ENCODE measurements around the gene TBCD. TPM values are rescaled to one million over a fixed set of nuclear protein-coding genes. Genes with fewer than 3 reads are reported as not detected.

TBCD gene
- total RNA-seq, 6 experiments from 2014 or later = 47.3 to 67.6 (median 62.5) TPM

DNA sequence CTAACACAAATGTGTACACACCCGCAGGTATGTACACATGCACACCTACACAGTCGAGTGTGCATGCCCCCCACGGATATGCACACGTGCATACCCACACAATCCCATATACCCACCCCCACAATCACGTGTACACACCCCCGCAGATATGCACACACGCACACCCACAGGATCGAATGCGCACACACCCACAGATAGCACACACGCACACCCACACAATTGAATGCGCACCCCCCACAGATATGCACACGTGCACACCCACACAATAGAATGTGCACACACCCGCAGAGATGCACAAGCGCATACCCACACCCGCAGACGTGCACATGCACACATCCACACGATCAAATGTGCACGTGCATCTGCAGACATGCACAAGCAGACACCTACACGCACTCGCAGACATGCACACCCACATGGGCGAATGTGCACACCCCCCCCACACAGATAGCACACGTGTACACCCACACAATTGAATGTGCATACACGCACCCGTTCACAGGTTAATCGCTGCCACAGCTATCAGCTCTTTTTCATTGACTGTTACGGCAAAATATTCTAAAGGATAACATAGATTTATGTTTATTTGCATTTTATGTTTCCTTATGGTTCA is 77.1 kb downstream of the TBCD start:
- no peak for DNase-seq
- Mint-ChIP-seq H3K9me3 (no peaks in the 10 kb centered on the region), H3K27me3 (ENCODE audit: insufficient read depth) (no peaks in the 10 kb centered on the region), H3K4me3 (no peak overlapping the region), H3K27ac (no peak overlapping the region), H3K4me1 (ENCODE audit: low read depth) (no peaks in the 10 kb centered on the region), H3K36me3 (ENCODE audit: low read depth) (peaks cover 21% of the 10 kb centered on the region)
- TF ChIP-seq, protein P1, sequence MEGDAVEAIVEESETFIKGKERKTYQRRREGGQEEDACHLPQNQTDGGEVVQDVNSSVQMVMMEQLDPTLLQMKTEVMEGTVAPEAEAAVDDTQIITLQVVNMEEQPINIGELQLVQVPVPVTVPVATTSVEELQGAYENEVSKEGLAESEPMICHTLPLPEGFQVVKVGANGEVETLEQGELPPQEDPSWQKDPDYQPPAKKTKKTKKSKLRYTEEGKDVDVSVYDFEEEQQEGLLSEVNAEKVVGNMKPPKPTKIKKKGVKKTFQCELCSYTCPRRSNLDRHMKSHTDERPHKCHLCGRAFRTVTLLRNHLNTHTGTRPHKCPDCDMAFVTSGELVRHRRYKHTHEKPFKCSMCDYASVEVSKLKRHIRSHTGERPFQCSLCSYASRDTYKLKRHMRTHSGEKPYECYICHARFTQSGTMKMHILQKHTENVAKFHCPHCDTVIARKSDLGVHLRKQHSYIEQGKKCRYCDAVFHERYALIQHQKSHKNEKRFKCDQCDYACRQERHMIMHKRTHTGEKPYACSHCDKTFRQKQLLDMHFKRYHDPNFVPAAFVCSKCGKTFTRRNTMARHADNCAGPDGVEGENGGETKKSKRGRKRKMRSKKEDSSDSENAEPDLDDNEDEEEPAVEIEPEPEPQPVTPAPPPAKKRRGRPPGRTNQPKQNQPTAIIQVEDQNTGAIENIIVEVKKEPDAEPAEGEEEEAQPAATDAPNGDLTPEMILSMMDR (IDR thresholded peaks at IDR 0.05) = no peak

GRCh38 chr17:82830249-82830661 is 78.4 kb downstream of the TBCD start:
- no peak for DNase-seq
- Mint-ChIP-seq H3K27me3 (ENCODE audit: insufficient read depth) (no peaks in the 10 kb centered on the region; the same call in 1 of the 2 replicates), H3K27ac (no peak overlapping the region), H3K4me1 (ENCODE audit: low read depth) (no peaks in the 10 kb centered on the region), H3K9me3 (no peaks in the 10 kb centered on the region), H3K36me3 (ENCODE audit: low read depth) (peaks cover 21% of the 10 kb centered on the region), H3K4me3 (no peak overlapping the region)
- TF ChIP-seq, protein P1 (IDR thresholded peaks at IDR 0.05) = no peak

DNA sequence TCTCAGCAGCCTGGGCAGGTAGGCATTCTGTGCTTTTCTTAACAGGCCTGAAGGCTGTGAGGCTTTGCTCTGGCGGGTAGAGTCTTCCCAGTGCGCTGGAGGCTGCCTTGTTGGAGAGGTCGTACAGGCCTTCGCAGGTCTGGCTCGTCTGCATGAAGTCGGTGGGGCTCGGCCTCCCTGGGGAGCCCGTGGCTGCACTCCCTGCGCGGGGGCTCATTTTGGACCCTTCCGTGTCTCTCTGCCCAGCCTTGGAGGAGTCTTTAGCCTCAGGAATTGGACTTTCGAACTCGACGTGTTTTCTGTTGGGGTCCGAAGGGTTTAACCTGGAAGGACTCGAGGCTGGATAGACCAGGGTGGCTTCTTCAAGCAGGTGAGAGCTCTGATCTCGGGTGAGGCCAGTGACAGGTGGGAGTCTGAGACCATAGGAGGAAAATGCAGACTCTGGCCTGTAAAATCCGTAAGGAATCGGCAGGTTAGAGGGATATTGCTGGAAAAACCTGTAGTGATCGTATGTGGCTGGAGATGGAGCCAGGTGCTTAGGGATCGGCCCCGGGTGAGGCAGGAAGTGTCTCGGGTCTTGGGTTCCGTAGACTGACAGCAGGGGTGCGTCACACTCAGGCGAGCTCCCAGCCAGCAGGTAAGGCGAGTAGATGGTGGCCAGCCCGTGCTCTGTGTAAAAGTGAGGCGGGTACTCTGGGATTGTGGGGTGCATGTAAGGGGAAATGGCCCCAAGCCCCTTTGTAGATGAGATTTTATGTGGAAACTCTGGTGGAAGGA is 79.4 kb downstream of the TBCD start:
- no peak for DNase-seq
- no peaks in the 10 kb centered on the region; the same call in 1 of the 2 replicates for H3K27me3 Mint-ChIP-seq (ENCODE audit: insufficient read depth)
- no peaks in the 10 kb centered on the region for H3K4me1 Mint-ChIP-seq (ENCODE audit: low read depth)
- H3K36me3 Mint-ChIP-seq (ENCODE audit: low read depth) = peaks cover 21% of the 10 kb centered on the region
- H3K9me3 Mint-ChIP-seq = no peaks in the 10 kb centered on the region
- H3K4me3 Mint-ChIP-seq = no peak overlapping the region
- H3K27ac Mint-ChIP-seq = no peak overlapping the region
- TF ChIP-seq, protein P1 (IDR thresholded peaks at IDR 0.05) = no peak

DNA sequence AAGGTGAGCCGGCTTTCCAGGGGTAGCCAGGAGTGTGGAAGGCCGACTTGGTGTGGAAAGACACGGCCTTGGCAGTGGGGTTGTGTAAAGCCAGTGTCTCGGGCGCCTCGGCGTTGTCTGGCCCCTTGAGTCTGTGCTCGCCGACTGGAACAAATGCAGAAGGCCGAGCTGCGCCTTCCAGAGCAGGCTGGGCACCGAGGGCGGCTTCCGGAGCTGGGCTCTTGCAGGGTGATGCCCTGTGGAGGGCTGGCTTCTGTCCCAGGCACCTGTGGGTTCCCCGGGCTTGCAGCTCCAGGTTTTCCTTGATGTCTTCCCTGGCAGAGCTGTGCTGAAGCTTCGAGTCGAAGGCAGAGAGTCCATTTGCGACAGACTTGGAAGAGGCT is 79.9 kb downstream of the TBCD start:
- Mint-ChIP-seq H3K9me3 (no peaks in the 10 kb centered on the region), H3K36me3 (ENCODE audit: low read depth) (peaks cover 21% of the 10 kb centered on the region), H3K4me3 (no peak overlapping the region)

GRCh38 chr17:82832411-82832810 is 80.5 kb downstream of the TBCD start:
- TF ChIP-seq, protein P1 (IDR thresholded peaks at IDR 0.05) = no peak
- Mint-ChIP-seq H3K9me3 (no peaks in the 10 kb centered on the region), H3K36me3 (ENCODE audit: low read depth) (peaks cover 18% of the 10 kb centered on the region), H3K4me3 (no peak overlapping the region), H3K4me1 (ENCODE audit: low read depth) (peaks cover 3% of the 10 kb centered on the region), H3K27ac (no peak overlapping the region), H3K27me3 (ENCODE audit: insufficient read depth) (no peaks in the 10 kb centered on the region; the same call in 1 of the 2 replicates)
- DNase-seq = no peak

More for the DNA sequence above, 79.9 kb downstream of the TBCD start:
- Mint-ChIP-seq H3K4me1 (ENCODE audit: low read depth) (no peaks in the 10 kb centered on the region), H3K27me3 (ENCODE audit: insufficient read depth) (no peaks in the 10 kb centered on the region; the same call in 1 of the 2 replicates), H3K27ac (no peak overlapping the region)
- DNase-seq = no peak
- TF ChIP-seq, protein P1 (IDR thresholded peaks at IDR 0.05) = no peak

Data from HFFc6 (cell line).